ENCODE measurements around the gene KCNJ10.
"Not testable (repeated sequence)": the region's sequence is repeated elsewhere in the genome, so short reads cannot be mapped to it uniquely, and the experiment has no call there.

Gene KCNJ10

DNA sequence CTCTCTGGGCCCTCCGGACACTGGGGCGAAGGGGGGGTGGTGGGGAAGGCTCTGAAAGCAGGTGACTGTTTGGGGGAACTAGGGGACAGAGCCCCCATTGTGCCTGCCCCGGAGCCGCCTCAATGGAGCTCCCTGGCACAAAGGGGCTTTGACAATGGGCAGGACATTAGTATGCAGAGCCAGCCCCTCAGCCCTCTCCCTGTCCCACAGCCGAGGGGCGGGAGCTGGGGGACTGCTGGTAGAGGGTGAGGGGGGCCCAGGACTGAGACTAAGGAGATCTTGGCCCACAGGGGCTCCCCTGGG, 7.8 kb downstream of the KCNJ10 start:
- DNase-seq (ENCODE audit: low read depth in 1 of 2, low spot score in 1 of 2), result no peak

DNA sequence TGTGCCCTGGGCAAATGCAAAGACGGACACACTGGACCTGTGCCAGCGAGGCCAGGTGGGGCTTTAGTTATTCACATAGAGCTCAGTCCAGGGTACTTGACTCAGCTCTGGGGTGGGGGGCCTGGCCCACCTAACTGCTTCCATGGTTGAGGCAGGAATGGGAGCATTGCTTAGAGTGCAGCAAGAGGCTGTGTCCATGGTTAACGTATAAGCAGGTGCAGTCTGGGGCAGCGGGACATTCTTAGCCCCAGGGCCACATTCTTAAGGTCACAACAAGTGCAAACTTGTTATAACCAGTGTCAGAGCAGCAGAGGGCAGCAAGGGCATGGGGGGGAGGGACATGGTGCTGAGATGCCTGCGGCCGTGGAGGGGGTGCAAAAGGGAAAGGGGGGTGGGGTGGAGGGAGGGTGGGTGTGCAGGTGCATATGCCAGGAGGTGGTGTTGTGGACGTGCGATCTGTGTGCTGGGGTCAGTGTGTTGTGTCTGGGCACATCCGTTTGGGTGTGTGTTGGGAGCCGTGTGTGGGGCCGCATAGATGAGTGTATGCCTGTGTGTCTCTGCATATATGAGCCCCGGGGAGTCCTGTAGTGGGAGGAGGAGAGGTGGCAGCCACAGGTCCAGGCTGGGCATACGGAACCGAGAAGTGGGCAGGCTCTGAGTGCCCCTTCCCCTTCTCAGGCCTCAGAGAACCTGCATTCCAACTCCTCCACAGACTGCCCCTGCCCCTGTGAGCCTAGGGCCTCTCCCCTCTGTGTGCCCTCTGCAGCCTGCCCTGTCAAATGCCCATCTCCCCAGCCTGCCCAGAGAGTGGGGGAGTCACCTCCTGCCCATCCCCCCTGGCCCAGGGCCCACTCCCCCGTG, 8.4 kb downstream of the KCNJ10 start:
- no peak for DNase-seq (ENCODE audit: low read depth in 1 of 2, low spot score in 1 of 2)

DNA sequence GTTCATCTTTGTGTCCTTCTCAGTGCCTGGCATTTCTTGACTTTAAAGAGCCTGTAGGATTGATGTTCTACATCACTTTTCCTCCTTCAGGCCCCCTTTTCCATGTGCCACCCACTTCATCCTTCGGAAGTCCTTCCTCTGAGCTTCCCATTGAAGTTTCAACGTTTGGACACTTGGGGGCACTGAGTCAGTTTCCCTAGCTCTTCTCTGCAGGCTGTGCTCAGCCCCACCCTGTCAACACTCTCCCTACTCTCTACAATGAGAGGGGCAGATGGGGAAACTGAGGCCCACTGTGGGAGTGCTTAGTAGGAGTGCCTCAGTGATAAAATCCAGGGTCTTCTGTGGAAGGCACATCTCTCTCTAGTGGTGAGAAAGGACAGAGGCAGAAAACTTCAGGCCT, 11.9 kb downstream of the KCNJ10 start:
- DNase-seq (ENCODE audit: low read depth in 1 of 2, low spot score in 1 of 2), result no peak

DNA sequence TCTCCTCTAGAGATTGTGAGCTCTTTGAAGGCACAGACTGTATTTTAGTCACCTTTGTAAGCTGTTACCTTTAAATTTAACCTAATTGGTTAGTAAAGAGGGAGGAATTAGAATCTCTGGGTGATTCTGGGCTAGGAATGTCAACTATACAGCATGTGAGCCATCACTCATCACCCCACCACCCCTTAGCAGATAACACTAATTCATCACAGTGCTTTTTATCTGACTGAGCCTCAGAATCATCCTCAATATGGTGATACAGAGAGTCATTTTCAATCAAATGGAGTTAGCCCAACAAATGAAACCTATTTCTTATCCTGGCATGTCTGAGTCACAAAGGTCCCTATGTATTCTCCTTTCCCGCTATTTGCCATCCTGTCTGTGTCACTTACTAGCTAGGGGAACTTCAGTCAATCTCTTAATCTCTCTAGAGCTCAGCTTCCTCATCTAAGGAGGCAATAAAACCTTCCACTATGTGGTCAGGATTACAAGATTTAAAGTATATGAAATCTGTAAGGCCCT, 13.3 kb downstream of the KCNJ10 start:
- no peak for DNase-seq (ENCODE audit: low read depth in 1 of 2, low spot score in 1 of 2)

DNA sequence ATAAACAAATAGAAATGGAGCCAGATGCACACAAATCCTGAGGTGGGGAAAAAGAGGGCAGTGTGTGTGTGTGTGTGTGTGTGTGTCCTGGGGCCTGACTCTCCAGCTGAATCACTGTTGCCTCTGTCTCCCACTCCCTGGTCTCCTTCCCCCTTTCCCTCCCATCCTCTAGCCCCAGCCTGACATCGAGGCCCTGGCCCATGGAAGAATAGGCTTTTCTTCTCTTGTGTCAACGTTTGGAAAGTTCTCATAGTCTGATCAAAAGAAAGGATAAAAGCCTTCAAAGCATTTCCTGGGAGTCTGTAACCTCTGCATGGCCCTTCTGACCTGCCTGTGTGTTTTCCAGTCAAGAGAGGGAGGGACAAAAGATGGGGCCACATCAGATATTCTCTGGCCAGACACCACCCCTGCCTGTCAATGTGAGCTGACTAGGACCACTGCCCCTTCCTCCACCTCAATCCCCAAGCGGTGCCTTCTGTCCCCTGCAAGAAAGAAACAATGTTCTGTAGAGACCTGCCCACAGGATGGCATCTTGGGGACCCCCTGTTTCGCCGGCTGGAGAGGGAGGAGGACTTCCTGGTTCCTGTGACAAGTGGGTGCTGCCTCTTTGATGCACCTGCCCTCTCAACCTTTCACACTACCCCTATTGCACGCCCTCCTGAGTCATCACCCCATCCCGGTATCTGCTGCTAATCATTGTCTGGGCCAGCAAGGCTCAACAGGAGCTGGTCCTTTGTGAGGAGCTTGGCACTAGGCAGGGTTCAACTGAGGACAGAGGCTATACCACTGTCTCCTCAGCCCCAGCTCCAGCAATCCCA, 16.2 kb downstream of the KCNJ10 start:
- DNase-seq (ENCODE audit: low read depth in 1 of 2, low spot score in 1 of 2), result no peak

DNA sequence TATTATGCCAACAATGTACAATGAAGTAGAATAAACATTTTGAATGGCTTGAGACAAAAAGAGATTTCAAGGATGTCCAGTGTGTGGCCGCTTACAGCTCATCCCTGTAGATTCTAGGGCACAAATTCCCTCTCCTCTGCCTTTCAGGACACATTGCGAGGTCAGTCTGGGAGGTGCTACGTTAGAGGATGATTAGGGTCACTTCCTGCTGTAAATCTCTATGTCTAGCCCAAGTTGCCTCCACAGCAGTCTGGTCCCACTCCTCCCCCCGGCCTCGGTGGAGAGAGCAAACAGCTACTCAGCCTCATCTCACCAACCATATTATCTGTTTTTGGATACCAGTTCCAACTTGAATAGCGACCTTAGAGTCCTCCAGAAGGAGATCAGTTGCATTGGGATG, 17.0 kb downstream of the KCNJ10 start:
- DNase-seq (ENCODE audit: low read depth in 1 of 2, low spot score in 1 of 2), result no peak

DNA sequence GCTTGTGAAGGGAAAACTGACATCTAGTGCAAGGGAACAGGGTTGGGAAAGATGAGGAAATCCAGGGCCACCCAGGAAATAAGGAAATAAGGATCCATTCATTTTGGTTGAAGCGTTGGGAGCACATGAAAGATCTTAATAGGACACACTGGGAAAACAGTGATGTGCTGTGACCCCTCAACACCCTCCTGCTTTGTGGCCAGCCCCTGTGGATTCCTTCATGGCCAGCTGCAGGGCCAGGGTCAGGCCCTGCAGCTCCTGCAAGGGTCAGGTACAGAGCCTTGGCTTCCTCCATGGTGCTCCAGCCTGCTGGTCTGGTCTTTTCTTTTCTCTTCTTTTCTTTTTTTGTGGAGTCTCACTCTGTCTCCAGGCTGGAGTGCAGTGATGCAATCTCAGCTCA, 19.3 kb downstream of the KCNJ10 start:
- no peak for DNase-seq (ENCODE audit: low read depth in 1 of 2, low spot score in 1 of 2)

DNA sequence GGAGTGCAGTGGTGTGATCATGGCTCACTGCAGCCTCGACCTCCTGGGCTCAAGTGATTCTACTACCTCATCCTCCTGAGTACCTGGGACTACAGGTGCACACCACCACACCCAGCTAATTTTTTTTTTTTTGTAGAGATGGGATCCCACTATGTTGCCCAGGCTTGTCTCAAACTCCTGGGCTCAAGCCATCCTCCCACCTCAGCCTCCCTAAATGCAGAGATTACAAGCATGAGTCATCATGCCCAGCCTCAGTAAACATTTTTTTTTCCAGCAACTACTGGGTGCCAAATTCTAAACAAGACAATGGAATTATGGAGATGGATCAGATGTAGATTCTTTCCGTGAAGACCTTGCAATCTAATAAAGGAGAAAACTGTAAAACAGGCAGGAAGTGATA, 19.8 kb downstream of the KCNJ10 start:
- DNase-seq (ENCODE audit: low read depth in 1 of 2, low spot score in 1 of 2), result not testable (repeated sequence)

DNA sequence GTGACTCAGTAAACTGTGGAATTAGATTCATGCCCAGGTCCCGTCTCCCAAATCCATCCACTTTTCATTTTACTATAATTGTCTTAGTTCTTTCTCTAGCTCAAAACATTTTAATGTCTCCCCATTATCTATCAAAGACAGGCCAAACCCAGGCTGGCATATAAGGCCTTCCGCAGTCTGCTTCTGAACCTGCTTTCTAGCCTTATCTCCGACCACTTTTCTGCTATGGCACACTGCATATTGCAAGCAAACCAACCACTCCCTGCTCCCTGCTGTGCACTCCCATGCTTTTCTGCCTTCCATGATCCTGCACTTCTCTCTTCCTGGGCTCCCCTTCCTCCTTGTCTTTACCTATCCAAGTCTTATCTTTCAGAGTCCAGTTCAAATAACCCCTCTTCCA, 20.9 kb downstream of the KCNJ10 start:
- DNase-seq (ENCODE audit: low read depth in 1 of 2, low spot score in 1 of 2), result no peak

DNA sequence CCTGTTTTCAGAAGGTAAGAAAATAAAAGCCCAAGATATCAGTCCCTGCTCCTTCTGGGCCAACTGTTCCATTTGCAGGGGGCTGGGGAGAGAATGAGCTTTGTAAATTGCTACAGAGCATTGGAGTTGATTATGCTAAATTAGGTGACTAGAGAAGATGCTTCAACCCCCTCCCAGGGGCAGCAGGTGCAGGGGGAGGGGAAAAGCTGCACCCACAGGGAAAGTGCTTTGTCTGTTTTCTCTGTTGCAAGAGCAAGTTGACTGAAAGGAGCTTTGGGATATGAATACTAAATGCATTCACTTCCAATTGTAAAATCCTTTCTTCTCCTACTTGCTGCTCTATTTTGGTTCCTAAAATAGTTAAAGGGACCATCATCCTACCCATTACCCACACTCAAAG, 21.6 kb downstream of the KCNJ10 start:
- no peak for DNase-seq (ENCODE audit: low read depth in 1 of 2, low spot score in 1 of 2)

DNA sequence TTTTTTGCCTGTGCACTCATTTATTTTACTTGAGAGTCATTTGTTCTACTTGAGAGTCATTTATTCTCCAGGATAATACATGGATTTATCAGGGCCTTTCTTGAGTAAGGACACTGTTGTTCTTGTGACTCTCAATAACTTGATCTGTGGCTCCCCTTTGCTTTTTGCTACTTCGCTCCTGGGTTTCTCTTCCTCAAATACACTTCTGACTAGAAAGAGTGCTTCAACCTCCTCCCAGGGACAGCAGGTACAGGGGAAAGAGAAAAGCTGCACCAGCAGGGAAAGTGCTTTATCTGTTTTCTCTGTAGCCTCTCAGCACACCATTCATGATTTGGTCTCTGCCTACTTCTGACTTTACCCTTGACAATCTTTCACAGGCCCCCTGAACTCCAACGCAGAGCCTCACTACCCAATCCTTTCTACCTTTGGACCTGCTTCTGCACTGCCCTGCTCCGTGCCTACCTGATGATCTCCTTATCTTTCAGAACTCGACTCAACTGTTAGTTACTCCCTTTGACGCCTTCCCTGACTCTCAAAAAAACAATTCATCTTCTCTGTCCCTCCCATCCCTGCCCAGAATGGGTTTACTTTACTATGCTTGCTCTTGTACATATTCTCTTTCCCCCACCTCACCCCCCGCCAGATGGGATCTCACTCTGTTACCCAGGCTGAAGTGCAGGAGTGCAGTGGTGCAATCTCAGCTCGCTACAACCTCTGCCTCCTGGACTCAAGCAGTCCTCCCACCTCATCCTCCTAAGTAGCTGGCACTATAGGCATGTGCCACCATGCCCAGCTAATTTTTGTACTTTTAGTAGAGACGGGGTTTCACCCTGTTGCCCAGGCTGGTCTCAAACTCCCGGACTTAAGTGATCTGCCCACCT, 22.6 kb downstream of the KCNJ10 start:
- DNase-seq (ENCODE audit: low read depth in 1 of 2, low spot score in 1 of 2), result no peak

DNA sequence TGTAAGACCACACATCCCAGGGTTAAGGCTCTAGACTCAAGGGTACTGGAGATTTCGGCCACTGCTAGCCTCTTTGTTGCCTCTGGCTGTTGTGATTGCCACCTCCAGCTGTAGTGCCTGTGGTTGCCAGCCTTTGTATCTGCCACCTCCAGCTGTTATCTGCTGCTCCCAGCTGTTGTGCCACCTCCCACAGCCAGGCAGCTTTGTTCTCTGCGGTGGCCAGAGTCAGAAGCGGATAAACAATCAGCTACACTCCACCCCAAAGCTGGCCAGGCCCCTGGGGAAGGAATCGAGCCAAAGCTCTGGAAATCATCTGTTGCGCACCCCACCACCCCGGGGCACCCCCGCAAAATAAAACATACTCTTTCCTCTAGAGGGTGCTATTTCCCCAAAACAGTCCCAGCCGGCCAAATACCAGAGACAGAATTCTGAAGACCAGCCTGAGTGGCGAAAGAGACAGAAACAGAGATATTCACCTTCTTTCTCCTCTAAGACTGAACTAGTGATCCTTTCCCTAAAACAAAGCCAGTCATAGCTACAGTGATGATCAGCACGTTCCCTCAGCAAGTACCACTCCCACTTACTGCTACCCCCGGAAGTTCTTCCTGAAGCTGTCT, 23.4 kb downstream of the KCNJ10 start:
- DNase-seq (ENCODE audit: low read depth in 1 of 2, low spot score in 1 of 2), result no peak

DNA sequence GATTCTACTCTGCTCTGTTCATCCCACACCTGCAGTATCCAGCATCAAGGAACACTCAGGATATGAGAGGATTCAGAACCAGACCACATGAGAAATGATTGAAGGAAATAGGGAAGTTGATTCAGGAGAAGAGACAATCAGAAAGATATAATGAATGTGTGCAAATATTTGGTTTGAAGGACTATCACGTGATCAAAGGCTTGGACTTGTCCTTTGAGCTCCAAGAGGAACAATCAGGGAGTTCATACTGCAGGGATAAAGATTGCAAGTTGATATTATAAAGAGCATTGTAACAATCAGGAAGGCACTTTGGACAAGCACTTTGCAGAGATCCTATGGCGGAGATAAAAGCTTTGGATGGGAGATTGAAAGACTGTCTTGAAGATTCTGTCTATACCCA, 24.3 kb downstream of the KCNJ10 start:
- DNase-seq (ENCODE audit: low read depth in 1 of 2, low spot score in 1 of 2), result no peak

DNA sequence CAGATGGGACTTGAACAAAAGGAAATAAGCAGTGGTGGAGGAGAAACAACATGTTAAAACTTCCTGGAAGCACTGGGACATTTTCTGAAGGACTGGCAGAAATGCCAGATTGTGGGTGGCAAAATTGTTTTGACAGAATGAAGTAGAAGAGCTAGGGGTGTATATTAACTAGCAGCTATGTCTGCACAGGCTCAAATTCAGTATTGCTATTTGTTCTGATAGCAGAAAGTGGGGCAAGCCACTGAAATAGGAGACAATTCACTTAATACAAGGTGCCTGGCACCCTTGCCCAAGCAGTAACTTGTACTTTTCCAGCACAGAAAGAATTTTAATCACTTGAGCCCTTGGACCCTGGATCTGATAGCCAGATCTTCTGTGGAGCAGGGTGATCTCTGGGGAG, 26.4 kb downstream of the KCNJ10 start:
- DNase-seq (ENCODE audit: low read depth in 1 of 2, low spot score in 1 of 2), result no peak

DNA sequence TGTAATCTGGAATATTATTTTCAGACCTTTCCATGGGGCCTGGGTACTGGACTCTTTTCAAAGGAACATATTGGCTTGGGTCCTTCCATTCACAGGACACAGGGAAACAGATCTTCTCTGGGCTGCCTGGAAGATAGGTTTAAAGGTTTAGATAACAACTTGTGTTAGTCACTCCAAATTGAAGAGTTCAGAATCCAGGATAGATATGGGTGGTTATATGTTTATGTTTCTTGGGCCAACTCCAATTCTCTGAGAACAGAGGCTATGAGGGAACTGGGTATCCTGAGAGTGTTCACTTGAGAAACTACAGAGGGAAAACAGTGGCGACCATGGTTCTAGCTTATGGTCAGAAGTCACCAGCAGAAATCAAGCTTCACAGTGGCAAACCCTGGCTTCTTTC, 29.5 kb downstream of the KCNJ10 start:
- DNase-seq (ENCODE audit: low read depth in 1 of 2, low spot score in 1 of 2), result no peak

DNA sequence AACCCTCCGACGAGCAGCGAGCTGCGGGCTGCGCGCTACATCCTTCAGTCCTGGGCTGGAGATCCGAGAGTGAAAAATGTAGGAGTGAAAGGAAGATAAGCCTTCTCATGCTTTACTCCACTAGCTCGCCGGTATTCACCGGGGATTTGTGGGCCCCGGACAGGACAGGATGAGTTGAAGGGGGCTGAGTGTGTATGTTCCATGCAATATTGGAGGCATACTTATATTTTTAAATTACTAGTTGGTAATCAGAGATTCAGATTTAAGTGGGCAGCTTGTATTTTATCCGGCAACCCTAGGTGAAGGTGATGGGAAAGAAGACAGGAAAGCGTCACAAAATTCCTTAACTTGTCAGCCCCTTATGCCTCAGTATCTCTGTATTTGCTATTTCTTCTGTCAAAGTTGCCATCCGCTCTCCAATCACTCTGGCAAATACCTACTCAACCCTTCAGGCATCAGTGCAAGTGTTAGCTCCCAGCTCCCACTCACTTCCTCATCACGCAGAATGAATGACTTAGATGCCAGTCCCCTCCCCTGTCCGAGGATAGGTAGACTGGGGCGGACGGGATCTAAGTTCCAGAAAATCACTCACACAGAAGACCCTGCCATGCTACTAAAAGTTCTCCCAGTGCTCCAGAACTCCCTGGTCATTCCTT, 37.7 kb downstream of the KCNJ10 start:
- DNase-seq (ENCODE audit: low read depth in 1 of 2, low spot score in 1 of 2), result no peak

DNA sequence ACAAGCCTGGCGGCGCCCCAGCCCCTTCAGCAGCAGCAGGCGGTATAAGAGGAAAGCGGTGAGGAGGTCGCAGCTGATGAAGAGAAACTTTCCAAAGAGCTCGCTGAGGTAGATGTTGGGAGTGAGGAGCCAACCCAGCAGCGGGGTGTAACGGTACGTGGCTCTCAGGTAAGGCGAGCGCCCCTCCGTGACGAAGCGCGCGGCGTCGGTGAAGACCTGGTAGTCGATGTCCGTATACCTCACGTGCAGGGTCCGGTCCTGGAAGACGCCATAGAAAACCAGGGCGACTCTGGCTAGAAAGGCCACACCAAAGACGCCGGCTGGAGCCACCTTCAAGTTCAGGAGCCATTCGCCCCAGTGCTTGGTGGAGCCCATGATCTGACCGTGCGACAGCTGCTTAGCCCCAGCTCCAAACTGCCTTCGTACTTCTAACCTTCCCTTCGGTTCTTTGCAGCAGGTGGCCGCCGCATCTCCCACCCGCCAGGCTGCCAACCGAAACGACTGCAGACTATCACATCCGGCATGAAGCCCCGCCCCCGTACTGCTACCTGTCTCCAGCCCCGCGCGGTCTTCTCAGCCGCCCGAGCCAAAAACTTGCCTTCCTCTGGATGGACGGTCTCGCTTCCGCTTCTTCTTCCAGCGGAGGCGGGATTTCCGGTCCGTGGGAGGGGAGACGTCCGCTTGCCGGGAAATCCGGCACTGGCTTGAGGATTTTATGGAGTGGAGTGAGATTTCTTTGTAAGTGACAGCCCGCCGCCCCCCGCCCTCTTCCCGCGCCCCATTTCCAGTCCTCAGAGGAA, 38.4 kb downstream of the KCNJ10 start, which contains the start of gene PIGM:
TSS of gene PIGM (minus strand) at position 626 of the 800 bp plus-strand sequence. CDS start at position 375, 251 bp downstream.
- DNase-seq (ENCODE audit: low read depth in 1 of 2, low spot score in 1 of 2), result peak; percentile 80 to 82

DNA sequence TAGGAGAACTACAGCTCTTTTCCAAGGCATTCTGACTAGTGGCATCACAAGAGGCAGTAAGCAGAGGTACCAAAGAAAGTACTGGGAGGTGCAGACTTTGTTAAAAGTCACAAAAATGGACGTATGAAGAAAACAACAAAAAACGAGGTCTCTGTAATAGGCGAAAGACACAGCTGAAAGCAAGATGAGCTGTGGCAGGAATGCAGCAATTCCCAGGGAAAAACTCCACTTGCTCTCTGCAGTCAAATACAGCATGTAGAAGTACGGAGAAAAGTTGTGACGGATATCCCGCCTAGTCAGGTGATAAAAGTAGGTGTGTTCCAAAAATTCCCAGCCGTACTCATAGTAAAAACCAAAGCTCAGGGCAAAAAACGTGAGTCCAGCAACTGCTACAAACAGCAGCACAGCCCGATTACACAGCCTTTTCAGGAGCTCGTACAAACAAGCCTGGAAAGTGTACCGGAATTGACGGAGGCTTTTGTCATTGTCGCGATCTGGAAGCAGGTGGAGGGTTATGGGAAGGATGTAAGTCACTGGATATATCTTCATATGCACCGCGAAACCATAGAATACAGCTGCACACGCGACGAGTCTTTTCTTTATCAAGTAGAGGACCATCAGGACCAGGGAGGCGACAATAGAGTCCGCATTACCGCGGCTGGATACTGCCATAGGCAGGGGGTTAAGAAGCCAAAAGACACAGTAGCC, 39.1 kb downstream of the KCNJ10 start:
- no peak for DNase-seq (ENCODE audit: low read depth in 1 of 2, low spot score in 1 of 2)

DNA sequence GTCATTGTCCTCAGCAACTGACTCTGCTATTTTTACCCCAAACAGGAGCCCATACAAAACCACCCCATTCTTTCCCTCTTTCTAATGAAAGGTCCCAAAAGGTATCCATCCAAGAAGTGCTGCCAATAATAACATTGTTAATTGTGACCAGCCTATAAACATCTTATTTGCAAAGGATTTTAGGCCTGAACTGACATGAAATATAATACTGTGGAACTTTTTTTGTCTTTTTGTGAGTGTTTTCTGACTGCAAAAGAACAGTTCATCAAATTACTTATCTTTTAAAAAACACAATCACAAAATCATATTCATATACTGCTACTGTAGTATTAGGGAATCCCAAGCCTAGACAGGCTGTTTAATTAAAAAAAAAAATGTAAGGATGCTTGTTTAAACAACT, 41.5 kb downstream of the KCNJ10 start:
- no peak for DNase-seq (ENCODE audit: low read depth in 1 of 2, low spot score in 1 of 2)

Measured in stimulated activated CD4-positive, alpha-beta T cell treated with anti-CD3 and anti-CD28 coated beads, Interleukin-15, amount 100 ng/mL, for 1 hour (primary cell).